Endothelial cell of umbilical vein (primary cell): ENCODE data around the gene WDR82. TPM values are rescaled to one million over a fixed set of nuclear protein-coding genes. Genes with fewer than 3 reads are reported as not detected.

ENCODE experiments used
- BruUV-seq: library from RNA; stranded (reverse); fragments of 400-500 nt; replicated peaks from 2 replicates; lab custom pipeline; 2021; lab: Mats Ljungman, UMichigan
- CTCF ChIA-PET: fragments of 300-600, 350-600 bp; sonication (Branson Sonifier 250); formaldehyde crosslinking; loops from one replicate; lab custom pipeline; 2021; ENCODE audit warnings: antibody characterized with exemption, inconsistent platforms; lab: Charles Lee
- POLR2A ChIA-PET: fragments of 300-600, 350-600 bp; sonication (Branson Sonifier 250); formaldehyde crosslinking; loops from one replicate; lab custom pipeline; 2021; ENCODE audit warnings: antibody characterized with exemption, inconsistent platforms; lab: Charles Lee
- DNase-seq: peaks from one replicate; pipeline ENCODE4 v3.0.0-alpha.2; 2011; ENCODE audit warnings: low read depth, low spot score
- FAIRE-seq: peaks from 2 replicates; lab custom pipeline; 2011; peaks lifted over from hg19 to GRCh38; lab: Jason Lieb, UNC
- H2AFZ ChIP-seq: 2 replicates; pipeline ENCODE4 v1.6.0; 2012; ENCODE audit warnings: low read depth, low read length, control low read depth, inconsistent platforms
- H3K27ac ChIP-seq: 2 replicates; pipeline ENCODE4 v1.5.1; 2011; ENCODE audit warnings: low read depth, mild to moderate bottlenecking, control low read depth, low read length, moderate library complexity; ENCODE audit not compliant: insufficient read depth
- H3K27me3 ChIP-seq, 2 experiments: 2 replicates each; pipeline versions ENCODE4 v1.6.0 to v1.6.1; 2011; ENCODE audit warnings: low read length in 2 of 2, mixed read lengths in 1 of 2; ENCODE audit not compliant: control insufficient read depth in 2 of 2, insufficient read depth in 2 of 2
- H3K36me3 ChIP-seq, 2 experiments: 2 replicates in 1 of 2; 3 replicates in 1 of 2; pipeline ENCODE4 v1.5.1; 2011; ENCODE audit warnings: low read length in 2 of 2, mild to moderate bottlenecking in 1 of 2, moderate library complexity in 1 of 2; ENCODE audit not compliant: control insufficient read depth in 2 of 2, insufficient read depth in 2 of 2; ENCODE audit errors: extremely low read depth in 1 of 2
- H3K4me1 ChIP-seq: 3 replicates; pipeline ENCODE4 v1.5.1; 2011; ENCODE audit warnings: mild to moderate bottlenecking, low read length; ENCODE audit not compliant: control insufficient read depth, insufficient read depth; ENCODE audit errors: extremely low read depth
- H3K4me2 ChIP-seq: 2 replicates; pipeline ENCODE4 v1.6.1; 2011; ENCODE audit warnings: low read length, control low read depth, mixed read lengths; ENCODE audit not compliant: insufficient read depth
- H3K4me3 ChIP-seq, 3 experiments: fragments of 200-600 bp in 1 of 3; sonication (generic), shearing (Covaris generic) in 1 of 3; replicated peaks in 1 of 3; 2 replicates each; pipeline ENCODE4 v1.5.1; 2011 to 2016; ENCODE audit warnings: control low read depth in 3 of 3, low read length in 3 of 3, mild to moderate bottlenecking in 2 of 3, inconsistent platforms in 1 of 3, low read depth in 1 of 3, moderate library complexity in 1 of 3; ENCODE audit not compliant: insufficient read depth in 1 of 3
- H3K79me2 ChIP-seq: 2 replicates; pipeline ENCODE4 v1.6.0; 2012; ENCODE audit warnings: low read length, inconsistent platforms; ENCODE audit not compliant: control insufficient read depth, insufficient read depth
- H3K9ac ChIP-seq: replicated peaks from 2 replicates; pipeline ENCODE3; 2011; ENCODE audit warnings: low read length, control low read depth; ENCODE audit not compliant: insufficient read depth; ENCODE audit errors: extremely low read depth
- H3K9me1 ChIP-seq: replicated peaks from 3 replicates; pipeline ENCODE4 v1.6.0; 2011; ENCODE audit warnings: mild to moderate bottlenecking, low read length; ENCODE audit not compliant: control insufficient read depth, insufficient read depth; ENCODE audit errors: extremely low read depth
- H3K9me3 ChIP-seq: replicated peaks from 2 replicates; pipeline ENCODE4 v1.5.1; 2012; ENCODE audit warnings: low read length, inconsistent platforms; ENCODE audit not compliant: control insufficient read depth, insufficient read depth
- H4K20me1 ChIP-seq: replicated peaks from 2 replicates; pipeline ENCODE3; 2011; ENCODE audit warnings: mild to moderate bottlenecking, low read length; ENCODE audit not compliant: control insufficient read depth, insufficient read depth; ENCODE audit errors: extremely low read depth
- EZH2 ChIP-seq: IDR thresholded peaks from 2 replicates; pipeline ENCODE4 v1.6.1; 2012; ENCODE audit warnings: borderline replicate concordance, low read depth, mild to moderate bottlenecking, moderate library complexity, low read length, inconsistent platforms; ENCODE audit not compliant: severe bottlenecking
- FOS ChIP-seq: IDR thresholded peaks from 2 replicates; pipeline ENCODE4 v1.6.1; 2011; ENCODE audit warnings: mild to moderate bottlenecking, low read length, moderate library complexity, borderline replicate concordance; ENCODE audit not compliant: insufficient read depth
- GATA2 ChIP-seq: IDR thresholded peaks from 2 replicates; pipeline ENCODE4 v1.7.0; 2011; ENCODE audit warnings: low read depth, mild to moderate bottlenecking, moderate library complexity, mixed read lengths, low read length; ENCODE audit not compliant: insufficient read length, insufficient read depth
- JUN ChIP-seq: IDR thresholded peaks from 2 replicates; pipeline ENCODE4 v1.6.1; 2011; ENCODE audit warnings: borderline replicate concordance, low read depth; ENCODE audit not compliant: insufficient read length, insufficient read depth
- MYC ChIP-seq: IDR thresholded peaks from one replicate; pipeline ENCODE4 v1.6.1; 2011; ENCODE audit warnings: mild to moderate bottlenecking, low read depth, low read length
- POLR2A ChIP-seq: IDR thresholded peaks from 2 replicates; pipeline ENCODE4 v1.6.1; 2012; ENCODE audit warnings: low read depth, mild to moderate bottlenecking, control low read depth, low read length
- POLR2AphosphoS5 ChIP-seq: IDR thresholded peaks from 2 replicates; pipeline ENCODE4 v1.6.1; 2012; ENCODE audit warnings: low read depth, mild to moderate bottlenecking, control low read depth, low read length, moderate library complexity; ENCODE audit not compliant: insufficient read depth
- dilution Hi-C: fragments of 300-500 bp; cut with MboI; formaldehyde crosslinking; loops from one replicate; pipeline ENCODE4 v1.15.0; 2019; ENCODE audit warnings: low sequenced_read_pairs; ENCODE audit not compliant: extremely low pct_ligation_motif_present
- intact Hi-C: fragments of 100-400 bp; cut with micrococcal nuclease; formaldehyde crosslinking; loops from one replicate; pipeline ENCODE4 v1.10.0; 2022
- polyA plus RNA-seq, 4 experiments: library from polyadenylated mRNA; depleted of rRNA in 3 of 4; stranded (reverse) in 3 of 4; unstranded in 1 of 4; fragments of >200 nt; gene quantifications; 2 replicates each; pipeline versions ENCODE4 v1.2.1 to v1.2.3, GENCODE V29; 2011 to 2012; ENCODE audit warnings: missing spikeins in 1 of 4
- total RNA-seq: library from RNA; stranded (reverse); gene quantifications from 2 replicates; pipeline ENCODE4 v1.2.3, GENCODE V29; 2021
- TF ChIP-seq, protein P1 (sequence below), 2 donors: IDR thresholded peaks; 1 replicate in 1 of 2; 2 replicates in 1 of 2; pipeline ENCODE4 v1.5.1; 2011; ENCODE audit warnings: low read length in 2 of 2, mild to moderate bottlenecking in 2 of 2, moderate library complexity in 2 of 2, control low read depth in 1 of 2, inconsistent platforms in 1 of 2, low read depth in 1 of 2; ENCODE audit not compliant: insufficient read depth in 1 of 2; ENCODE audit errors: extremely low read depth in 1 of 2
- TF ChIP-seq, protein P2 (sequence below): IDR thresholded peaks from 2 replicates; pipeline ENCODE4 v1.6.1; 2011; ENCODE audit not compliant: insufficient read depth, insufficient read length

Gene WDR82
- total and polyA plus RNA-seq, 2 donors (not counting 3 experiments of a cell fraction or from before 2014, with no cell fraction given): 39.9 to 71.3 TPM

DNA sequence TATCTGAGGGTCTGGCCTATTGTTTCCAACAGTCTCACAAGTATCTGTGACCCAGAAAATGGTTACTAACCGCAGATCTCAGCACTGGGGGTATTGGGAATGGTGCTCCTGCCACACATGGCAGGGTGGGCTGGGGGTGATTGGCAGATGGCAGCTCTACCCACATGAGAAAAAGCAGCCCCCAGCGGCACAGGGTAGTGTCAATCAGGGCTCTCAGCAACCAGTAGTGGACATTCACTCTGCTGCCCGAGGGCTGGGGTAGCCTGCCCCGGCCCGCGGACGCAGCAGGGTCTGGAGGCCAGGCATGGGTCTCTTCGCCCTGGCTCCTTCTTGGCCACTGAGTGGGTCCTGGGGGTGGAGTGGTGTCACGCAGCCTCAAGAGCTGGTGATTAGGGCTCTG lies 46.2 kb upstream of the WDR82 start:
- H2AFZ ChIP-seq: no peak overlapping the region
- H3K27me3 ChIP-seq: no peaks in the 10 kb centered on the region
- ChIA-PET CTCF (interaction anchor here (2.1 kb wide), 1 partner anchor 14 kb away, joined by 6 read pairs; no protein-coding TSS in a partner anchor), POLR2A (no interaction called here)
- no peaks in the 10 kb centered on the region for H3K9me3 ChIP-seq
- no peaks in the 10 kb centered on the region for H3K4me1 ChIP-seq
- no peak for FAIRE-seq
- no peaks in the 10 kb centered on the region for H3K79me2 ChIP-seq
- H3K36me3 ChIP-seq: no peaks in the 10 kb centered on the region
- H3K4me3 ChIP-seq: no peak overlapping the region
- no peak overlapping the region for H3K27ac ChIP-seq
- no TSS peak for BruUV-seq
- dilution Hi-C loops (no loop called here), intact Hi-C loops (no loop called here)
- no peaks in the 10 kb centered on the region for H3K9me1 ChIP-seq
- no peak for TF ChIP-seq JUN
- TF ChIP-seq GATA2: no peak
- no peak for TF ChIP-seq MYC
- no peak for TF ChIP-seq POLR2AphosphoS5
- TF ChIP-seq, protein P1, sequence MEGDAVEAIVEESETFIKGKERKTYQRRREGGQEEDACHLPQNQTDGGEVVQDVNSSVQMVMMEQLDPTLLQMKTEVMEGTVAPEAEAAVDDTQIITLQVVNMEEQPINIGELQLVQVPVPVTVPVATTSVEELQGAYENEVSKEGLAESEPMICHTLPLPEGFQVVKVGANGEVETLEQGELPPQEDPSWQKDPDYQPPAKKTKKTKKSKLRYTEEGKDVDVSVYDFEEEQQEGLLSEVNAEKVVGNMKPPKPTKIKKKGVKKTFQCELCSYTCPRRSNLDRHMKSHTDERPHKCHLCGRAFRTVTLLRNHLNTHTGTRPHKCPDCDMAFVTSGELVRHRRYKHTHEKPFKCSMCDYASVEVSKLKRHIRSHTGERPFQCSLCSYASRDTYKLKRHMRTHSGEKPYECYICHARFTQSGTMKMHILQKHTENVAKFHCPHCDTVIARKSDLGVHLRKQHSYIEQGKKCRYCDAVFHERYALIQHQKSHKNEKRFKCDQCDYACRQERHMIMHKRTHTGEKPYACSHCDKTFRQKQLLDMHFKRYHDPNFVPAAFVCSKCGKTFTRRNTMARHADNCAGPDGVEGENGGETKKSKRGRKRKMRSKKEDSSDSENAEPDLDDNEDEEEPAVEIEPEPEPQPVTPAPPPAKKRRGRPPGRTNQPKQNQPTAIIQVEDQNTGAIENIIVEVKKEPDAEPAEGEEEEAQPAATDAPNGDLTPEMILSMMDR (IDR thresholded peaks at IDR 0.05; ENCODE audit: extremely low read depth in 1 of 2, insufficient read depth in 1 of 2, low read depth in 1 of 2, low read length in 2 of 2): no peak
- TF ChIP-seq FOS: no peak
- TF ChIP-seq, protein P2, sequence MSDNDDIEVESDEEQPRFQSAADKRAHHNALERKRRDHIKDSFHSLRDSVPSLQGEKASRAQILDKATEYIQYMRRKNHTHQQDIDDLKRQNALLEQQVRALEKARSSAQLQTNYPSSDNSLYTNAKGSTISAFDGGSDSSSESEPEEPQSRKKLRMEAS: no peak
- no peak for TF ChIP-seq POLR2A
- no peak for TF ChIP-seq EZH2
- H3K4me2 ChIP-seq: no peak overlapping the region
- no peak overlapping the region for H3K9ac ChIP-seq
- no peak for DNase-seq
- no peaks in the 10 kb centered on the region for H4K20me1 ChIP-seq
